B cell (primary cell): Measurements from ENCODE around the gene GRIK3.

Experiments used
- EZH2 ChIP-seq: IDR thresholded peaks from 2 replicates; pipeline ENCODE4 v1.6.1; 2012; ENCODE audit warnings: borderline replicate concordance, low read depth, mild to moderate bottlenecking, moderate library complexity, low read length; ENCODE audit not compliant: insufficient read depth, poor library complexity, severe bottlenecking
- TF ChIP-seq, protein P1 (sequence below): fragments of 200-600 bp; IDR thresholded peaks from one replicate; pipeline ENCODE4 v1.8.0; 2022; ENCODE audit warnings: antibody characterized with exemption, mild to moderate bottlenecking

DNA sequence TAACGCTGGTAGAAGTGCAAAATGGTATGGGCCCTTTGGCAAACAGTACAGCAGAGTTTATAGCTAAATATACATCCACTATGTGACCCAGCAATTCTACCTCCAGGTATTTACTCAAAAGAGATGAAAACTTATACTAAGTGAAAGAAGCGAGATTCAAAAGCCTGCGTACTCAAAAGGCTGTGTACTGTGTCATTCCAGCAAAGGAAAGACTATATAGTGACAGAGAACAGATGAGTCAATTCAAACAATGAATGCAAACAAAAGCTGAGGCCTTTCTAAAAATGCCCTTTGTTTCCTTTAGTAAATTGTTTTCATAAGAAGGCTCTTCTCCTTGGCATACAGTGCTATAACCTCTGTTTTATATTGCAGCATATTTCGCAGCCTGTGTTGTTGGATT lies 282.8 kb downstream of the GRIK3 start:
- TF ChIP-seq, protein P1, sequence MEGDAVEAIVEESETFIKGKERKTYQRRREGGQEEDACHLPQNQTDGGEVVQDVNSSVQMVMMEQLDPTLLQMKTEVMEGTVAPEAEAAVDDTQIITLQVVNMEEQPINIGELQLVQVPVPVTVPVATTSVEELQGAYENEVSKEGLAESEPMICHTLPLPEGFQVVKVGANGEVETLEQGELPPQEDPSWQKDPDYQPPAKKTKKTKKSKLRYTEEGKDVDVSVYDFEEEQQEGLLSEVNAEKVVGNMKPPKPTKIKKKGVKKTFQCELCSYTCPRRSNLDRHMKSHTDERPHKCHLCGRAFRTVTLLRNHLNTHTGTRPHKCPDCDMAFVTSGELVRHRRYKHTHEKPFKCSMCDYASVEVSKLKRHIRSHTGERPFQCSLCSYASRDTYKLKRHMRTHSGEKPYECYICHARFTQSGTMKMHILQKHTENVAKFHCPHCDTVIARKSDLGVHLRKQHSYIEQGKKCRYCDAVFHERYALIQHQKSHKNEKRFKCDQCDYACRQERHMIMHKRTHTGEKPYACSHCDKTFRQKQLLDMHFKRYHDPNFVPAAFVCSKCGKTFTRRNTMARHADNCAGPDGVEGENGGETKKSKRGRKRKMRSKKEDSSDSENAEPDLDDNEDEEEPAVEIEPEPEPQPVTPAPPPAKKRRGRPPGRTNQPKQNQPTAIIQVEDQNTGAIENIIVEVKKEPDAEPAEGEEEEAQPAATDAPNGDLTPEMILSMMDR, result no peak
- TF ChIP-seq EZH2, result no peak
